ENCODE measurements around the gene MUC6. TPM values are rescaled to one million over a fixed set of nuclear protein-coding genes. Genes with fewer than 3 reads are reported as not detected.

MUC6 gene
- total and polyA plus RNA-seq, 10 of the 15 experiments (the other 5 are each of a cell fraction or from before 2014, with no cell fraction given), result 0.03 TPM; not detected in 8

DNA sequence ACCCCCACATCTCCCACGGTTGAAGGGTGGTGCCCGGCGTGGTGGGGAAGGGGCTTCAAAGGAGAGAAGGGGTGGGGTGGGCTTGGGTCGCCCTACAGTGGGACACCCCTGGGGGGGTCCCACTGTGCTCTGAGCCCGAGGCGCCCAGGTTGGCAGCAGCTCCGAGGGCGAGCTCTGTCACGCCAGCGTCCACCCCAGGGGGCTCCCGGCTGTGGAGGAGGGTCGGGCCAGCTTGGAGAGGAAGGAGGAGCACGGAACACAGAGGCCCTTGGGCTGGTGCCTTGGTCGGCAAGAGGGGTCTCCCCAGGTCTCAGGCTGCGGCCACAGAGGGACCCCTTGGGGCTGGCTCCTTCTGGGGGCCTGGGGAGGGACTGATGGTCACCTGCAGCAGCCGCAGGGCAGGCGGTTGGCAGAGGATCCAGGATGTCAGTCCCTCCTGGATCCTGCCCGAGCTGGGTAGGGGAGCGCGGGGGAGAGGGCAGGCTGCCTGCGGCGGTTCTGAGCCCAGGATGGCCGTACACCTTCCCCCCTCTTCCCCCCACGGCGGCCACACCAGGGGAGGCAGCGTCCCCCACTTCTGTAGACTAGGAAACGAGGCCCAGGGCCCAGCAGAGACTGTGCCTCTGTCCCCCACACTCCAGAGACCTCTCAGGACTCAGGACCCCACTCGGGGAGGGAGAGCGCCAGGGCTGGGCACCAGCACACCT, 788 bp downstream of the MUC6 start (continued):
- TF ChIP-seq GABPA (IDR thresholded peaks at IDR 0.05; ENCODE audit: low read depth) (no peak), EP300 (IDR thresholded peaks at IDR 0.05; ENCODE audit: borderline replicate concordance in 1 of 2, control insufficient read depth in 1 of 2, low read depth in 2 of 2, low read length in 2 of 2) (no peak), MTA3 (IDR thresholded peaks at IDR 0.05; ENCODE audit: borderline replicate concordance, low read length) (no peak)

DNA sequence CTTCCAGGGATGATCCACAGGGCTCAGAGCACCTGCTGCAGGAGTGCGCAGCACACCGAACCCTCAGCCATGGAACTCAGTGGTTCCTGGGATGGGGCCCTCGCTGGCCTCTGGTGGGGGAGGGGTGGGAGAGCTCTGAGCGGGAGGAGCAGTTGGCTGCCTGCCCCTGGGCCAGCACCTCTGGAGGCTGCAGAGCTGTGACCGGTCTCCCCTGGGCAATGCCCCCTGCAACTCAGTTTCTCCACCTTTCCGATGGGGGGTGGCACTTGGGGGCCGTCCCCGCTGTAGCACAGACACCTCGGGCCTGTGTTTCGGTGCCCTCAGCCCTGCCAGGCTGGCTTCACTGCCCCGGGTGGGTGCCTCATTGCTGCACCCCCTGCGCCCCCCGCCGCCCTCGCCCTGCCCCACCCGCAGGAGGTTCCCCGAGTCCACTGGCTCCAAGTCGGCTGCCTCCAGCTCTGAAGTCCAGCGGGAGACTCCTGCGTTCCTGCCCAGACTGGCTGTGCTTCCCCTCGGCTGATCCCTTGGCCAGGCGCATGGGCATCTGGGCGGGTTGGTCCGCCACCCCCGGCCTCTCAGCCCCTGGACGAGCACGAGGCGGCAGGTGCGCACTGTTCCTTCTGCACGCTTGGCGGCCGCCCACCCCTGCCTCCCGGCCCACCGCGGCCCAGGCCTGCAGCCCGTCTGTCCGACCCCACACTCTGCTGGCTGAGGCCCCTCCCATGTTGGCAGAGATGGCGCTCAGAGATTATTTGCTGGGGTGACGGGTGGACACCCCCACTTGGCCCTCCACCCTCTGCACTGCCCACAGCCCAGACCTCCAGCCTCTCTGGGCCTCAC, 1.8 kb downstream of the MUC6 start:
- ChIA-PET CTCF (no interaction called here), POLR2A (no interaction called here), RAD21 (ENCODE audit: unreplicated experiment) (no interaction called here), SMC1A (ENCODE audit: uncharacterized antibody, unreplicated experiment) (no interaction called here)
- no TSS peak for BruUV-seq (replicated peaks)
- Histone ChIP-seq H3K27ac (ENCODE audit: control insufficient read depth, insufficient read depth) (no peak overlapping the region), H3K27me3 (replicated peaks in 1 of 2; ENCODE audit: control insufficient read depth in 2 of 2, insufficient read depth in 2 of 2, low read length in 1 of 2) (no peaks in the 10 kb centered on the region), H4K20me1 (ENCODE audit: control insufficient read depth, insufficient read depth) (no peaks in the 10 kb centered on the region), H3K4me1 (ENCODE audit: control insufficient read depth, insufficient read depth, low read length) (no peaks in the 10 kb centered on the region), H3K36me3 (ENCODE audit: control insufficient read depth in 2 of 2, insufficient read depth in 2 of 2, low read length in 1 of 2) (no peaks in the 10 kb centered on the region), H3K79me2 (ENCODE audit: control insufficient read depth, insufficient read depth, low read length) (no peaks in the 10 kb centered on the region), H3K4me2 (ENCODE audit: control insufficient read depth, insufficient read depth) (no peak overlapping the region), H3K9ac (ENCODE audit: control insufficient read depth, insufficient read depth, low read length) (no peak overlapping the region), H3K4me3 (no peak overlapping the region), H2AFZ (ENCODE audit: control insufficient read depth, low read depth, low read length) (no peak overlapping the region), H3K9me3 (replicated peaks; ENCODE audit: control insufficient read depth, insufficient read depth, low read length) (no peaks in the 10 kb centered on the region)
- ATAC-seq (no peak), FAIRE-seq (no peak), DNase-seq (ENCODE audit: low read depth, low spot score) (no peak)
- in situ Hi-C loops (cut with MboI), result no loop called here
- intact Hi-C loops (cut with micrococcal nuclease; ENCODE audit: unreplicated experiment), result no loop called here
- 59% methylated on average over 30 of the region's 39 CpGs for WGBS (ENCODE audit: insufficient coverage, insufficient replicate concordance, low lambda C conversion rate, missing lambda C conversion rate)
- TF ChIP-seq MEF2A (IDR thresholded peaks at IDR 0.05; ENCODE audit: insufficient read depth, low read depth, low read length), result no peak
- TF ChIP-seq KDM1A (IDR thresholded peaks at IDR 0.05; ENCODE audit: borderline replicate concordance), result no peak
- no peak for TF ChIP-seq HDAC6 (IDR thresholded peaks at IDR 0.05; ENCODE audit: unreplicated experiment)
- TF ChIP-seq EGR1 (IDR thresholded peaks at IDR 0.05; ENCODE audit: borderline replicate concordance in 1 of 2, low read depth in 2 of 2, low read length in 2 of 2), result no peak
- TF ChIP-seq RELA (IDR thresholded peaks at IDR 0.05; ENCODE audit: borderline replicate concordance, partially characterized antibody), result no peak
- TF ChIP-seq IKZF2 (IDR thresholded peaks at IDR 0.05), result no peak
- no peak for TF ChIP-seq FOS (IDR thresholded peaks at IDR 0.05; ENCODE audit: borderline replicate concordance, extremely low read depth, insufficient read length)
- no peak for TF ChIP-seq NRF1 (conservative IDR thresholded peaks at IDR 0.05; ENCODE audit: low read depth, low read length)
